Uterus (tissue), 4 donors: ENCODE data around the gene RSAD1. TPM values are rescaled to one million over a fixed set of nuclear protein-coding genes. Genes with fewer than 3 reads are reported as not detected.

Source experiments
- DNase-seq, 2 donors: peaks; one replicate each; pipeline ENCODE4 v3.0.0-alpha.2; 2019 to 2020
- H3K27ac ChIP-seq, 2 donors: fragments of 200-600 bp; sonication (generic); 1 replicate in 1 of 2; 2 replicates in 1 of 2; pipeline ENCODE4 v1.5.1; 2016 to 2018
- H3K27me3 ChIP-seq, 2 donors: fragments of 200-600 bp; sonication (generic); one replicate each; pipeline ENCODE4 v1.5.1; 2018 to 2019; ENCODE audit warnings: control low read depth in 1 of 2
- H3K36me3 ChIP-seq, 2 donors: fragments of 200-600 bp; sonication (generic); one replicate each; pipeline ENCODE4 v1.5.1; 2019; ENCODE audit warnings: control low read depth in 1 of 2
- H3K4me1 ChIP-seq, 2 donors: fragments of 200-600 bp; sonication (generic); one replicate each; pipeline ENCODE4 v1.5.1; 2018 to 2019; ENCODE audit warnings: control low read depth in 1 of 2
- H3K4me3 ChIP-seq, 2 donors: fragments of 200-600 bp; sonication (generic); 1 replicate in 1 of 2; 2 replicates in 1 of 2; pipeline ENCODE4 v1.5.1; 2018 to 2019; ENCODE audit warnings: mild to moderate bottlenecking in 1 of 2
- H3K9me3 ChIP-seq, 2 donors: fragments of 200-600 bp; sonication (generic); one replicate each; pipeline ENCODE4 v1.5.1; 2019; ENCODE audit warnings: control low read depth in 1 of 2
- POLR2A ChIP-seq, 2 donors: fragments of 450-650 bp; IDR thresholded peaks; one replicate each; pipeline ENCODE4 v1.6.1; 2016; ENCODE audit warnings: antibody characterized with exemption in 2 of 2, mild to moderate bottlenecking in 1 of 2, moderate library complexity in 1 of 2
- intact Hi-C: fragments of 100-400 bp; cut with DNase I; formaldehyde crosslinking; loops from one replicate; pipeline ENCODE4 v1.15.1; 2023; ENCODE audit warnings: low total_unique reads
- total RNA-seq, 4 donors: library from RNA; depleted of rRNA in 3 of 4; stranded (reverse); fragments of >200 nt in 3 of 4; gene quantifications; one replicate each; pipeline versions ENCODE4 v1.1.0 to v1.2.4, GENCODE V29; 2014 to 2023
- TF ChIP-seq, protein P1 (sequence below), 4 experiments: fragments of 200-600 bp in 2 of 4; fragments of 450-650 bp in 2 of 4; sonication (generic) in 2 of 4; IDR thresholded peaks; one replicate each; pipeline ENCODE4 v1.5.1; 2016 to 2019; ENCODE audit warnings: antibody characterized with exemption in 4 of 4, mild to moderate bottlenecking in 2 of 4, moderate library complexity in 1 of 4
- donor health status: DM: yes; HTN: yes; CAD: no.

The RSAD1 gene
- total RNA-seq, 4 donors from 2014 or later = 12.9 to 42.6 (median 30.7) TPM

- Histone ChIP-seq H3K4me3 (no peak overlapping the region), H3K27ac (no peak overlapping the region), H3K36me3 (no peaks in the 10 kb centered on the region), H3K4me1 (no peaks in the 10 kb centered on the region), H3K27me3 (no peaks in the 10 kb centered on the region), H3K9me3 (no peaks in the 10 kb centered on the region)
- DNase-seq = no peak
- TF ChIP-seq POLR2A (IDR thresholded peaks at IDR 0.05) = no peak
- TF ChIP-seq, protein P1, sequence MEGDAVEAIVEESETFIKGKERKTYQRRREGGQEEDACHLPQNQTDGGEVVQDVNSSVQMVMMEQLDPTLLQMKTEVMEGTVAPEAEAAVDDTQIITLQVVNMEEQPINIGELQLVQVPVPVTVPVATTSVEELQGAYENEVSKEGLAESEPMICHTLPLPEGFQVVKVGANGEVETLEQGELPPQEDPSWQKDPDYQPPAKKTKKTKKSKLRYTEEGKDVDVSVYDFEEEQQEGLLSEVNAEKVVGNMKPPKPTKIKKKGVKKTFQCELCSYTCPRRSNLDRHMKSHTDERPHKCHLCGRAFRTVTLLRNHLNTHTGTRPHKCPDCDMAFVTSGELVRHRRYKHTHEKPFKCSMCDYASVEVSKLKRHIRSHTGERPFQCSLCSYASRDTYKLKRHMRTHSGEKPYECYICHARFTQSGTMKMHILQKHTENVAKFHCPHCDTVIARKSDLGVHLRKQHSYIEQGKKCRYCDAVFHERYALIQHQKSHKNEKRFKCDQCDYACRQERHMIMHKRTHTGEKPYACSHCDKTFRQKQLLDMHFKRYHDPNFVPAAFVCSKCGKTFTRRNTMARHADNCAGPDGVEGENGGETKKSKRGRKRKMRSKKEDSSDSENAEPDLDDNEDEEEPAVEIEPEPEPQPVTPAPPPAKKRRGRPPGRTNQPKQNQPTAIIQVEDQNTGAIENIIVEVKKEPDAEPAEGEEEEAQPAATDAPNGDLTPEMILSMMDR (IDR thresholded peaks at IDR 0.05) = no peak
- intact Hi-C loops = no loop called here
These were observed 44.5 kb downstream of the RSAD1 start for GRCh38 chr17:50523208-50523607.

DNA sequence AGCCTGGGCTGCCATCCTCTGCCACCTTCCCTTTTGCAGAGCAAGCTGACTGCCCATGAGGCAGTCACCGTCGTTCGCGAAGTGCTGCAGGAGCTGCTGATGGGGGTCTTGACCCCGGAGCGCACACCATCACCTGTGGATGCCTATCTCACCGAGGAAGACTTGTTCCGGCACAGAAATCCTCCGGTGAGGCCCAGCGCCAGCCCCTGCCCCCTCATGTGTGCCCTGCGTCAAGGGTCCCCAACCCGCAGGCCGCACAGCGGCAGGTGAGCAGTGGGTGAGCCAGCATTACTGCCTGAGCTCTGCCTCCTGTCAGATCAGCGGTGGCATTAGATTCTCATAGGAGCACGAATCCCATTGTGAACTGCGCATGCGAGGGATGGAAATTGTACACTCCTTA lies 46.2 kb downstream of the RSAD1 start:
- Histone ChIP-seq H3K4me1 (no peaks in the 10 kb centered on the region), H3K36me3 (no peaks in the 10 kb centered on the region), H3K9me3 (no peaks in the 10 kb centered on the region), H3K4me3 (no peak overlapping the region), H3K27ac (no peak overlapping the region), H3K27me3 (no peaks in the 10 kb centered on the region)
- TF ChIP-seq, protein P1 (IDR thresholded peaks at IDR 0.05) = no peak
- TF ChIP-seq POLR2A (IDR thresholded peaks at IDR 0.05) = no peak
- intact Hi-C loops = no loop called here
- DNase-seq = no peak

- no peak overlapping the region for H3K27ac ChIP-seq
- peaks cover 0 to 3% of the 10 kb centered on the region in 2 donors for H3K27me3 ChIP-seq
- TF ChIP-seq, protein P1 (IDR thresholded peaks at IDR 0.05) = no peak
- no peak for TF ChIP-seq POLR2A (IDR thresholded peaks at IDR 0.05)
- H3K4me1 ChIP-seq = no peaks in the 10 kb centered on the region
- H3K4me3 ChIP-seq = no peak overlapping the region
- H3K36me3 ChIP-seq = no peaks in the 10 kb centered on the region
- intact Hi-C loops = no loop called here
- no peak for DNase-seq
- H3K9me3 ChIP-seq = no peaks in the 10 kb centered on the region
These were observed 48.6 kb downstream of the RSAD1 start for GRCh38 chr17:50527155-50527762.

GRCh38 chr17:50527949-50528474 lies 49.4 kb downstream of the RSAD1 start:
- Histone ChIP-seq H3K9me3 (no peaks in the 10 kb centered on the region), H3K36me3 (no peaks in the 10 kb centered on the region), H3K4me1 (peaks cover 0 to 6% of the 10 kb centered on the region in 2 donors), H3K27ac (no peak overlapping the region), H3K27me3 (peaks cover 0 to 6% of the 10 kb centered on the region in 2 donors), H3K4me3 (no peak overlapping the region)
- TF ChIP-seq, protein P1 (IDR thresholded peaks at IDR 0.05) = no peak
- no peak for TF ChIP-seq POLR2A (IDR thresholded peaks at IDR 0.05)
- DNase-seq = no peak
- intact Hi-C loops = no loop called here

DNA sequence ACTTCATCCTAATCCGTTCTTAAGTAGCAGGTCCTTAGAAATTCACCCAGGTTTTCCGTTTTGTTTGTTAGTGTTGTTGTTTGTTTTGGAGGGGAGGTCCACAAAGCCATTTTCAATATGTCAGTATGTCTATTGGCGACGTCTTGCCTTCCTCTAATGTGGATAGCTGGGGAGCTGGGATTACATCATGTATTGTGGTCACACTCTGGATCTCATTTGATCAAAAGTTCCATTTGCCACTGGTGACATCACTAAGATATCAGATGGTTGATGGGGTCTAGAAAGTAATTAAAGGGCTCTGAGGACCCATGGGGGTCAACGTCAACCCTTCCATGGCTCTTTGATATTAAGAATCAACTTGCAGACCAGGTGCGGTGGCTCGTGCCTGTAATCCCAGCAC lies 51.2 kb downstream of the RSAD1 start:
- intact Hi-C loops = no loop called here
- no peak for DNase-seq
- H3K27me3 ChIP-seq = peaks cover 0 to 6% of the 10 kb centered on the region in 2 donors
- no peaks in the 10 kb centered on the region for H3K36me3 ChIP-seq
- no peaks in the 10 kb centered on the region for H3K9me3 ChIP-seq
- peaks cover 0 to 17% of the 10 kb centered on the region in 2 donors for H3K4me1 ChIP-seq
- TF ChIP-seq POLR2A (IDR thresholded peaks at IDR 0.05) = no peak
- TF ChIP-seq, protein P1 (IDR thresholded peaks at IDR 0.05) = no peak
- H3K4me3 ChIP-seq = no peak overlapping the region
- H3K27ac ChIP-seq = no peak overlapping the region
